ENCODE data around the gene GTF2IRD1. TPM values are rescaled to one million over a fixed set of nuclear protein-coding genes. Genes with fewer than 3 reads are reported as not detected.

The GTF2IRD1 gene
- total and polyA plus RNA-seq, 2 of the 13 experiments (the other 11 are each of a cell fraction or from before 2014, with no cell fraction given): 16.5 to 26.7 TPM

- TF ChIP-seq, protein P1, sequence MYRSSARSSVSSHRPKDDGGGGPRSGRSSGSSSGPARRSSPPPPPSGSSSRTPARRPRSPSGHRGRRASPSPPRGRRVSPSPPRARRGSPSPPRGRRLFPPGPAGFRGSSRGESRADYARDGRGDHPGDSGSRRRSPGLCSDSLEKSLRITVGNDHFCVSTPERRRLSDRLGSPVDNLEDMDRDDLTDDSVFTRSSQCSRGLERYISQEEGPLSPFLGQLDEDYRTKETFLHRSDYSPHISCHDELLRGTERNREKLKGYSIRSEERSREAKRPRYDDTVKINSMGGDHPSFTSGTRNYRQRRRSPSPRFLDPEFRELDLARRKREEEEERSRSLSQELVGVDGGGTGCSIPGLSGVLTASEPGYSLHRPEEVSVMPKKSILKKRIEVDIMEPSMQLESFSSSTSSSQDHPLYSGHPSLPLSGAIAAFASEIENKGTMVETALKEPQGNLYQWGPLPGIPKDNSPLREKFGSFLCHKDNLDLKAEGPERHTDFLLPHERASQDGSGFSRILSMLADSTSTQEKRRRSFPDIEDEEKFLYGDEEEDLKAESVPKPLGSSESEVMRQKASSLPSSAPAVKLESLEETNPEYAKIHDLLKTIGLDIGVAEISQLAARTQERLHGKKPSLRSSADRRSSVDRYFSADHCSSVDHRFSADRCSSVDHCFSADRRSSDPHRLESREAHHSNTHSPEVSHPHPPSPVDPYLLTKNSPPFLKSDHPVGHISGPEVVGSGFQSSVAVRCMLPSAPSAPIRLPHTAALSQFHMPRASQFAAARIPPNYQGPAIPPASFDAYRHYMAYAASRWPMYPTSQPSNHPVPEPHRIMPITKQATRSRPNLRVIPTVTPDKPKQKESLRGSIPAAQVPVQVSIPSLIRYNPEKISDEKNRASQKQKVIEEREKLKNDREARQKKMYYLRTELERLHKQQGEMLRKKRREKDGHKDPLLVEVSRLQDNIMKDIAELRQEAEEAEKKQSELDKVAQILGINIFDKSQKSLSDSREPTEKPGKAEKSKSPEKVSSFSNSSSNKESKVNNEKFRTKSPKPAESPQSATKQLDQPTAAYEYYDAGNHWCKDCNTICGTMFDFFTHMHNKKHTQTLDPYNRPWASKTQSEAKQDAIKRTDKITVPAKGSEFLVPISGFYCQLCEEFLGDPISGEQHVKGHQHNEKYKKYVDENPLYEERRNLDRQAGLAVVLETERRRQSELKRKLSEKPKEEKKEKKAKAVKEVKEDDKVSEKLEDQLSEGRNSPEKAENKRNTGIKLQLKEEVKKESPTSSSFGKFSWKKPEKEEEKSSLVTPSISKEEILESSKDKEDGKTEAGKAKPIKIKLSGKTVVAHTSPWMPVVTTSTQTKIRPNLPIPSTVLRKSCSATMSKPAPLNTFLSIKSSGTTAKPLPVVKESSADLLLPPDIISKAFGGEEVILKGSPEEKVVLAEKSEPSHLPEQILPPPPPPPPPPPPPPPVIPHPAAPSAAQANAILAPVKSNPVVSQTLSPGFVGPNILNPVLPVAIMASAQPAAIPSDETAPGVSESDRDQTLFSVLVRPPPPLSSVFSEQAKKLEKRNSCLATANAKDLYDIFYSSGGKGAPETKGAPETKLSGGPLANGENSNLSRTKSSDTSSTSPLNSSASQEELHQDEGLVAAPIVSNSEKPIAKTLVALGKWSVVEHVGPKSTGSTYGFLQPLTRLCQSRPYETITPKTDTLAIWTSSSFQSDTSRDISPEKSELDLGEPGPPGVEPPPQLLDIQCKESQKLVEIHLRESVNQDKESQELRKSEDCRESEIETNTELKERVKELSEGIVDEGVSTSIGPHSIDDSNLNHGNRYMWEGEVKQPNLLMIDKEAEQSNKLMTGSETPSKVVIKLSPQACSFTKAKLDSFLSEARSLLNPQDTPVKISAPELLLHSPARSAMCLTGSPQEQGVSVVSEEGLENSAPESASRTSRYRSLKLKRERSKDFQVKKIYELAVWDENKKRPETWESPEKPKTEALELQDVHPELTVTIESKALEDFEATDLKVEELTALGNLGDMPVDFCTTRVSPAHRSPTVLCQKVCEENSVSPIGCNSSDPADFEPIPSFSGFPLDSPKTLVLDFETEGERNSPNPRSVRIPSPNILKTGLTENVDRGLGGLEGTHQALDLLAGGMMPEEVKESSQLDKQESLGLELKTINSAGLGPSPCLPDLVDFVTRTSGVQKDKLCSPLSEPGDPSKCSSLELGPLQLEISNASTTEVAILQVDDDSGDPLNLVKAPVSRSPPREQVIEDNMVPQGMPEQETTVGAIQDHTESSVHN (CRISPR knock-in tag; IDR thresholded peaks at IDR 0.05): no peak
- TF ChIP-seq GTF3A (CRISPR knock-in tag; conservative IDR thresholded peaks at IDR 0.05): no peak
- TF ChIP-seq PATZ1 (CRISPR knock-in tag; IDR thresholded peaks at IDR 0.05): no peak
- TF ChIP-seq CAMTA2 (CRISPR knock-in tag; IDR thresholded peaks at IDR 0.05; ENCODE audit: borderline replicate concordance): no peak
- no peak for TF ChIP-seq YEATS4 (CRISPR knock-in tag; IDR thresholded peaks at IDR 0.05; ENCODE audit: borderline replicate concordance)
- no peak for TF ChIP-seq ARNTL (CRISPR knock-in tag; IDR thresholded peaks at IDR 0.05)
- TF ChIP-seq ZBTB49 (CRISPR knock-in tag; IDR thresholded peaks at IDR 0.05; ENCODE audit: borderline replicate concordance): no peak
- TF ChIP-seq ZXDC (CRISPR knock-in tag; IDR thresholded peaks at IDR 0.05): no peak
- TF ChIP-seq, protein P2, sequence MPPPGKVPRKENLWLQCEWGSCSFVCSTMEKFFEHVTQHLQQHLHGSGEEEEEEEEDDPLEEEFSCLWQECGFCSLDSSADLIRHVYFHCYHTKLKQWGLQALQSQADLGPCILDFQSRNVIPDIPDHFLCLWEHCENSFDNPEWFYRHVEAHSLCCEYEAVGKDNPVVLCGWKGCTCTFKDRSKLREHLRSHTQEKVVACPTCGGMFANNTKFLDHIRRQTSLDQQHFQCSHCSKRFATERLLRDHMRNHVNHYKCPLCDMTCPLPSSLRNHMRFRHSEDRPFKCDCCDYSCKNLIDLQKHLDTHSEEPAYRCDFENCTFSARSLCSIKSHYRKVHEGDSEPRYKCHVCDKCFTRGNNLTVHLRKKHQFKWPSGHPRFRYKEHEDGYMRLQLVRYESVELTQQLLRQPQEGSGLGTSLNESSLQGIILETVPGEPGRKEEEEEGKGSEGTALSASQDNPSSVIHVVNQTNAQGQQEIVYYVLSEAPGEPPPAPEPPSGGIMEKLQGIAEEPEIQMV (CRISPR knock-in tag; IDR thresholded peaks at IDR 0.05; ENCODE audit: low read depth): no peak
- TF ChIP-seq, protein P3, sequence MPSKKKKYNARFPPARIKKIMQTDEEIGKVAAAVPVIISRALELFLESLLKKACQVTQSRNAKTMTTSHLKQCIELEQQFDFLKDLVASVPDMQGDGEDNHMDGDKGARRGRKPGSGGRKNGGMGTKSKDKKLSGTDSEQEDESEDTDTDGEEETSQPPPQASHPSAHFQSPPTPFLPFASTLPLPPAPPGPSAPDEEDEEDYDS (CRISPR knock-in tag; IDR thresholded peaks at IDR 0.05): no peak
Measured at GRCh38 chr7:74572301-74572979, 118.7 kb downstream of the GTF2IRD1 start (continued).
